ENCODE measurements around the gene PTPRM.

Gene PTPRM

DNA sequence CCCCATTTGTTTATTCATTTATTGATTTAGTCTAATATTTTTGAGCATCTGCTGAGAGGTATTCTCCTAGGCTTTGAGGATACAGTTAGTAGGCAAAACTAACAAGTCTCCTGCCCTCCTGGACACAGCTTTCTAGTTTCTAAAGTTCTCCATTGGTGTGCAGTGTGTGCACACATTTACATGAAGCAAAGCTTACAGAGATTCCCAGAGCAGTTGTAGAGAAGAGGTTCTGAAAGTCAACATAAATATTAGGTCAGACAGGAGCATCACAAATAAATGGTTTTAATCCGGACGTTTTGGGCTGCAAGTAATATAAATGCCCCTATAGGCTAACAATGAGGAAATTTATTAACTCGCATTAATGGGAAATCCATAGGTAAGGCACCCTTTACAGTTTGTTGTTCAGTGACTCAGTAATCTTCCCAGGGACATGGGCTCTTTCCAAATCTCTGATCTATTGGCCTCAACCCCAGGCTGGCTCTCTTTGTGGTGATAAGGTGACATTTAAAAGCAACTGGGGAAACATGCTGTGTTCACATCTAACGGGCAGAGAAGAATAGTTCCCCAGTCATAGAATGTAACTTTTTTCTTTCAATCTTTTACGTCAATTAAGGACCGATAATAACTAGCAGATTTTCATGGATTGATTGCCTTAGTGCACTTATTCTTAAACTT is 407.2 kb downstream of the PTPRM start:
- no peak for DNase-seq

DNA sequence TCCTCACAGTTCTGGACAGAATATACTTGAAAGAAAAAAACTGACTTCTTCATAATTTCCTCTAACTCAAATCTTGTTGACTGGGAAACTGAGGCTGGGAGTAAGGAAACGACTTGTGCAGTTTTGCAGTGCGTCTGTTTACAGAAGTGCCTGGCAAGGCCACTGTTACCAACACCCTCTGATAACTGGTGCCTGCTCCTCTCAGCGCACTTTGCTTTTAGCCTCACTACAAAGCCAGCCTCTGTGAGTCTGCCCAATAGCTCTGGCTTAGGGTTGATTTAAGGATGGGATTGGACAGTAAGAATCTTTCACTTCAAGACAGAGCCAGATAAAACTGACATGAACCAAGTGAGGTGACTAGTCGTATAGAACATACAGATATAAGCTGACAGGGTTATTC is 410.8 kb downstream of the PTPRM start:
- DNase-seq: no peak

DNA sequence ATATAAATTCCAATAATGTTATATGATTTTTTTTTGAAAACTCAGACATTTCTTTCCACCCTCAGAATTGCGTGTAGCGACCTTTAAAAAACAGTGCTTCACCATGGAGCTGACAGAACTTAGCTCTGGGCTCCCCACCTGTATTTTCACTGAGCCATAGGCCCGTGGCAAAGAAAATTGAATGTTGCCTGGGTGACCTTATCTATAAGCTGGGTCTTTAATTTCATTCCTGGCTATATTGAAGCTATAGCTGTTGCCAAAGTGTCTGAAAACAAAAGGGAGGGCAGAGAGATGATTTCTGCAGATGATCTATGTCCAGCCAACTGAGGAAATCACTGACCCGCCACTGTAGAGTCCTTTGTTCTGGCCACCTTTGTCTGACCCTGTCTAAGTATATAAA is 411.7 kb downstream of the PTPRM start:
- DNase-seq: no peak

DNA sequence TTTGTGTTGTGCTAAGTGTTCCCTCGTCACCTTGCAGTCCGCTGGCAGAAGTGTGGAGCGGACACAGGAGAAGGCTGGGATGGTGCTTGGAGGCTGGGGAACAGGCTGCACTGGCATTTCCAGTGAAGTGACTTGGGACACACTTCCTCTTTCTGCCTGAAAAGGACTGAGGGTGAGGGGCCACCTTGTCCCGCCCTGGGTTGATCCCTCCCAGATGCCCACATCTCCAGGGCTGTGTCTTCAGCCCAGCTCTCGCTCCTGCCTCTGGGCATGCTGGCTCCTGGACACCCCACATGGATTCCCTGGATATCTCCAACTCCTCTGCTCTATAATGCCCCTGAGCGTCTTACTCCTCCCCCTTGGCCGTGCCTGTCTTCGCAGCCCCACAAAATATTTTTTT is 412.6 kb downstream of the PTPRM start:
- no peak for DNase-seq

GRCh38 chr18:7980136-7980535 is 413.0 kb downstream of the PTPRM start:
- no peak for DNase-seq

GRCh38 chr18:7980656-7981055 is 413.5 kb downstream of the PTPRM start:
- no peak for DNase-seq

- DNase-seq: no peak
Observed at GRCh38 chr18:7982216-7982615, 415.1 kb downstream of the PTPRM start.

DNA sequence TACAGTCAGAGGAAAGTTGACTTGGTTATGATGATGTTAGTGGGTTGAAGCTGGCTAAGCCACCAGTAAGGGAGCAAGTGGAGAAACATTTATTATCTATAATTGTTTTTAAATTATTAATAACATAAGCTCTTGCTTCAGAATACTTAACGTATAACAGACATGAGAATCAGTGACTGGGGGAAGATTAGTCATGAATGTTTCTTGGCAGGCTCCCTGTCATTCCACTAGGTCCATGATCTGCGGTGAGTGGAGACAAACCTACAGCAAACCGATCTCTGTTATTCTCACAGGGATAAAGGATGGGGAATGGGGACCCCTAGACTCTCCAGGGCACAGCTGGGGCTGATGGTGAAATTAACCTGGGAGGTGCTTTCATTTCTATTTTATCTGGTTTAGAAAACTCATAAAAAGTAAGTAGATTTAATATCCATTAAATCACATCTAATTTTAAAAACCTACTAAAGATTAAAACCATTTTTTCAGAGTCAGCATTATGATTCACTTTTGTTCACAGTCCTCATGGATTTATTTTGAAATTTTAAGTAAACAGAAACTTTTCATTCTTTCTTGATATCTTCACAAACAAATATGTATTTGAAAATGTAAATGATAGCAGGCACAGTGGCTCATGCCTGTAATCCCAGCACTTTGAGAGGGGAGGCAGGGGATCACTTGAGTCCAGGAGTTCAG is 420.3 kb downstream of the PTPRM start:
- no peak for DNase-seq

DNA sequence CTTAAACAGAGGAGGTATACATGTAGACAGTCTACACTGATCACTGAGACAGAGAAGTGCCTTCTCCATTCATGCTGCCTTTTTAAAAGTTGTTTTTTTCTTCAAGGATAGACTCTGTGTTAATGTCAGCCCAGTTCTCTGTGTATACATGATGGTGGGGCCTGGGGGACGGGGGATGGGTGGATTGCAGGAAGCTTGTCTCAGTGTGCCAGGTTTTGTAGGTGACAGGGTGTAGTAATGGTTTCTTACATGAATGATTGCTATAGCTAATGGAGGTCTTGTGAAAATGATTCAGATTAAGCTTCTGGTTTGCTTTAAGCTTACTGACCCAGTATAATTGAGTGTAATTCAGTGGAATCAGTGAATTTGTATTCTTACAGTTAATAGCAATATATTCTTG is 423.6 kb downstream of the PTPRM start:
- DNase-seq: no peak

DNA sequence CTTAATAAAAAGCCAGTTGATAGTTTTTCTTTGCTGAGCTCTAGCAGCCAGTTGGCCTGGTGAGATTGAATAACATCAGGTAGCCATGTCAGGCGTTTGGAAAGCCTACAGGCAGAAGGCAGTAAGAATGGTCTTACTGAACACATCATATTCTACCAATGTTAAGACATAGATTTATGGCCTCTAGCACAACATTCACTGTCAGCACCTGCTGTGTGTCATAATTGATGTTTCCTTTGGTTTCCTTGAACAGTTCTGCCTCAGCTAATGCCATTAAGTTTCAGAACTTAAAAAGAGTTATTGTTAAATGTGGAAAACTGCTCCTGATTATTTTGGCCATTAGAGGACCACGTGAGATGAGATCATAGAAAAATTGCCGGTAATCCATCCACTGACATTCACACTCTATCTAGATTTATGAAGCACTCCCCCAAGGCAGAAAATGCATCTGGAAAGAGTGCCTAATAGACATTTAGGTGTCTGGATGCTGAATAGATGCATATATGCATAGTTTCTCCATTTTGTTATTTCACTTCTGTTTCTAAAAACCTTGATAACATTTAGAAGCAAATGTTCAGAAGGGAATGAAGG is 434.7 kb downstream of the PTPRM start:
- no peak for DNase-seq

DNA sequence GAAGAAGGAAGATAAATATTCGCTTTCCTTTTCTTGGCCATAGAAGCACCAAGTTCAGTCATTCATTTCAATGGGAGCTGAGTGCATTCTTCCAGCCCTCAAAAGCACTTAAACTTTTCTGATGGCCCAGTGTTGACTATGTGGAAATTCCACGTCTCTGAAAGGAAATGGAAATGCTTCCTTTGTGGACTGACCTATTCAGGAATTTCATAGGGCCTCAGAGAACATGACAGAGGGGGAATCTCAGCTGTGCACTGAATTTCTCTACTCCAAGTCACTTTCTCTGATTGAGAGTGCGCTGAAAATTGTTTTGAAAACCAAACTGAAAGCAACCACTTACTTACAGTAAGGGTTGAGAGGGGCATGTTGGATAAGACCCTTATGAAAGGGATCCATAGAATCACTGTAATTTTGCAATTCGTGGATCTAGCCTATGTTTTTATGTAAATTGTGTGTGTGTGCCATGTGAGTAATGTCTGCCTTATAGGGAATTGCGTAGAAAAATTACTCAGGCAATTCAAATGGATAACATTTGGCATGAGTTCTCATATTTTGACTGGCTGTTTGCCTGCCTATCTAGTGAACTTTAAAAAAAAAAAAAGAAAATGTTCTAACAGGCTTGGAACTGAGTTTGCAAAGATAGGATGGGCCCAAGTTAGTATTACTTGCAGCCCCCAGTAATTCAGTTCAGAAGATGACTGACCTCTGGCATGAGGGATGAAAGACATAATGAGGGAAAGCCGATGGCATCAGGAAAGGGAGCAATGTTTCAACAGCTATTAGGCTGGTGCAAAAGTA is 437.0 kb downstream of the PTPRM start:
- no peak for DNase-seq

GRCh38 chr18:8004792-8005191 is 437.7 kb downstream of the PTPRM start:
- DNase-seq: no peak

DNA sequence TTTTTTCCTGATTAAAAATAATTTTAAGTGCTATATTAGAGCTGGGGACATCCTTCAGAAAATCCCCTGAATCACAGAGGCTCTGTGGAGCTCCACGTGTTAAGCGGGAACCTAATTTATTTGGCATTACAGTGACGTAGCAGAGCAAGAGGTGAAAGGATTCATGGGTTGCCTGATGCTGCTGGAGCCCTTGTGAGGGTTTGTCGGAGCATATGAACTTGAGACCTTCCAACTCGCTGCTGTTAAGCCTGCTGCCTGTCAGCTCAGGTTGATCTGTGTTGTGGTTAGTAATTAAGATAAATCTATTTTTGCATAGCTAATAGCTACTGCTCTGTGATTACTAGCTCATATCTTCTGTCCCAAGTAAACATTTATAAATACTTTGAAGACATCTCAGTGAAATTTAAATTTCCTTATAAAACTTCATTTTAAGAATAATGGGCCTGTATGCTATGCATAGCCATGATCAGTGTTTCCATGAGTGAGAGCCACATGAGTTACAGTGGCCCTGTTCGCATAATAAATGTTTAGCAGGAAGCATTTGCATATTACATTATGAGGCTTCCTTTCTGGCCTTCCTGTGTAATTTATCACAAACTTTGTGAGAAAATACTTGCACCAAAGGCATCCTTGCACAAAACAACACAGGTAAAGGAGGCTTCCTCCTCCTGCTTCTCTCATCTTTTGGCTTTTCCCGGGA is 438.9 kb downstream of the PTPRM start:
- no peak for DNase-seq

DNA sequence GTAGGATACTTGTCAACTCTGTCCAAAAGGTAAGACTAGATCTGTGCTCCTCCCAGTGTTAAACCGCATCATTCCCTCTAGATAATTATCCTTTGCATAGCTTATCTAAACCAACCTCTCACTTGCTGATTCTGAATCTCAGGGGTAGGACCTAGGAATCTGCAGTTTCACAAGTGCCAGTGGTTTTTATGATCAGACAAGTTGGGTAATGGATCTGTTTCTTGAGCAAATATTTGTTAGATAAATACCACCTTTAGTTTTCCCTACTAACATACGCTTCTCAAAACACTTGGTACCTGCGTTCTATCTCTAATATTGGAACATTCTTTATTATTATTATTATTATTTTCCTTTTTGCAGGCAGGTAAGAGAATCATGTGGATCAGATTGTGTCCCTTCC is 439.9 kb downstream of the PTPRM start:
- no peak for DNase-seq

DNA sequence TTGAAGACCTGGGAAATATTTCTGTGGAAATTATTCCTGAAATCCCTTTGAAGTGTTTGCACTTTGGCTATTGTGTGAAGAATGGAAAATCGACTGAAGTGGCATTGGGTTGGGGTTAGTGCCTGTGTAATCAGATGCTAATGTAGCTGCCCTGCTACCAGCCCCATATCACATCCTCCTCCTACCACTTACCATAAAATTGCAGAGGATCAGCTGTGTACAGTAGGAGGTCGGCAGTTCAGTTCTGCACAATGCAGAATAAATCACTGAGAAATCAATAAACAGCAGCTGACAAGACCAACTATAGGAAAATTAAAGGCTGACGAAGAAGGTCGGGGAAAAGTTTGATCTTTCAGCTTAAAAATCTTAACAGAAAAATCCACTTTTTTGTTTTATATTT is 440.9 kb downstream of the PTPRM start:
- DNase-seq: no peak

- DNase-seq: no peak
Observed at GRCh38 chr18:8011361-8011760, 444.2 kb downstream of the PTPRM start.

- DNase-seq: no peak
Observed at GRCh38 chr18:8011906-8012305, 444.8 kb downstream of the PTPRM start.

DNA sequence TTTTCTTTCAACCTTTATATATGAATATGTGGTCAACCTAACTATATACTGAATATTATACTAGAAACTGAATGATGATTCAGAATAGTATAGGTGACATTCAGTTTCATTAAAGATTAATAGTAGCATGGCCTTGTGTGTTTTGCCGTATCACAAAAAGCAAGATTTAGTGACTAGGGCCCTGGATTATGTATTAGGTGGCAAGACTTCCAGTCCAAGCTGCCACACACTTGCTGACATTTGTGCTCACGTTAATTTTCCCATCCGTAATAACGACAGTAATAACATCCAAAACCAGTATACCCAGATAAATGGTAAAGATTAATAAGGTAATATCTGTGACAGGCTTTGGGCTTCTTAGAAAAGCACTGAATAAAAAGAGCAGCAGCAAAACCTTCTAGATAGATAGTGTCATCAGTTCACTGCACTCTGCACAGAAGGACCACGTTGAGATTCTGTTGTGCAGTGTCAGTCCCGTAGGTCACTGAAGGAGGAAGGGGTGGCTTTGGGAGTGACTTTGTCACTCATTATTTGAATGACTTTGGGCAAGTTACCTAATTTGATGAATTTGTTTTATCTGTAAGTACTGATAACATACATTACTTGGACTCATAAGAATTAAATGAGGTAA is 451.7 kb downstream of the PTPRM start:
- DNase-seq: no peak

GRCh38 chr18:8019600-8019999 is 452.5 kb downstream of the PTPRM start:
- no peak for DNase-seq

GRCh38 chr18:8020132-8020846 is 453.2 kb downstream of the PTPRM start:
- no peak for DNase-seq

DNA sequence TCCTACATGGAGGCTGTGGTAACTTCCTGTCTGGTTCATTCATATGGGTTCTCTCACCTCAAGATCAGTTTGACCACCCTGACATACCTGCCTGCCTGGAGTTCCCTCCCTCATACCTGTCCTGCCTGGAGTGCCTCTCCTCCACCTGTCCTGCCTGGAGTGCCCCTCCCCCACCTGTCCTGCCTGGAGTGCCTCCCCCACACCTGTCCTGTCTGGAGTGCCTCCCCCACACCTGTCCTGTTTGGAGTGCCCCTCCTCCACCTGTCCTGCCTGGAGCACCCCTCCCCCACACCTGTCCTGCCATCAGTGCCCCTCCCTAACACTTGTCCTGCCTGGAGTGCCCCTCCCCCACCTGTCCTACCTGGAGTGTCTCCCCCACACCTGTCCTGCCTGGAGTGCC is 461.9 kb downstream of the PTPRM start:
- DNase-seq: no peak

- no peak for DNase-seq
Observed at GRCh38 chr18:8029731-8030130, 462.6 kb downstream of the PTPRM start.
